HG03575 (cell line): ENCODE results near the gene FUZ.

Experiments
- ATAC-seq: cut with Tn5 transposase; IDR thresholded peaks from one replicate; pipeline ENCODE4 v1.9.1; 2021; ENCODE audit not compliant: unreplicated experiment, insufficient number of reproducible peaks, low FRiP score; ENCODE audit errors: extremely low read depth

FUZ gene

GRCh38 chr19:49809941-49810389 lies 3.1 kb downstream of the FUZ start:
- no peak for ATAC-seq

DNA sequence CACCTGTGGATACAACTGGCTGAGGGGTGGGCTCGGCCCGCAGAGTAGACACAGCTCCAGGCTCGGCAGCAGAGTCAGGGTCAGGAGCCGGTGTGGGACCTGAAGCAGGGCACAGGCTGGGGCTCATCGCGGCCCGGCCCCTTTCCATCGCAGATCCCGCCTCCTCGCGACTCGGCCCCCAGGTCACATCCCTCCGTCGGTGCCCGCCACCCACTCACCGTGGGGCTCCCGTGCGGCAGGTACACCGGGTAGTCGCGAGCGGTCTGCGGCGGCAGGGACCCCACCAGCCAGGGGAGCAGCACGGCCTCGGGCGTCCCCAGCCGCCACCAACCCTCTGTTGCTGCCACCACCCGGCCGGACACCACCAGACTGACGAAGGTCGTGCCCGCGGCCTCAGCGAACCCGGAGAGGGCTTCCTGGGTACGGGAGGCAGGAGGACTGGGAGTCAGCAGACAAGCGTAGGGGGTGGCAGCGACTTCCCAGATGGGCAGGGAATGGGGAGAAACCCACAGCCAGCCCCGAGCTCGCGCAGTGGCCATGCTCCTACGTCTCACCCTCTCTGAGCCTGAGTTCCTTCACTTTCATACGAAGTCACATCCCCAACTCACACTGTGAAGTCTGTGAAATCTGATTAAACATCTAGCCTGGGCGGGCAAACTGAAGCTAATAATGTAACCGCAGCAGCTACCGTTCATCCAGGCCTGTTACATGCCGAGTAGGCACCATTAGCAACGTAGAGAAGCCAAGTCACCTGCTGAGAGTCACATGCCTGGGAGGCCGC lies 3.7 kb downstream of the FUZ start:
- no peak for ATAC-seq

DNA sequence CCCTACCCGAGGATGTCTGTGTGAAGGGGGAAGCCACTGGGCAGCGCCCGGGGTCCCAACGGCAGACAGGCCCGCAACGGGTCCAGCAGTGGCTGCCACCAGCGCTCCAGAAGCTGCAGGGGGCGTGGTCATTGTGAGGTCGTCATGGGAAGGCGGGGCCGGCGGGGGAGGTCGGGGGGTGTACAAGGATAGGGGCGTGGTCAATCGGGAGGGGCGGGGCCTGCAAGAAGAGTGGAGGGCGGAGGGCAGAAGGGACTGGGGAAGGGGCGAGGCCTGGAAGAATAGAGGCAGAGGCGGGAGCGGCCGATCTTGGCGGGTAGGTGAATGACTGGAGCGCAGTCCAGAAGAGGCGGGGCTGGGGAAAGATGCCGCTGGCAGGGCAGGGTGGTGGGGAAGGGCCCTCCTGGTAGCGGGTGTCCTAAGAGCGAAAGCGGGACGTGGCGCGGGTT lies 4.4 kb downstream of the FUZ start:
- no peak for ATAC-seq

DNA sequence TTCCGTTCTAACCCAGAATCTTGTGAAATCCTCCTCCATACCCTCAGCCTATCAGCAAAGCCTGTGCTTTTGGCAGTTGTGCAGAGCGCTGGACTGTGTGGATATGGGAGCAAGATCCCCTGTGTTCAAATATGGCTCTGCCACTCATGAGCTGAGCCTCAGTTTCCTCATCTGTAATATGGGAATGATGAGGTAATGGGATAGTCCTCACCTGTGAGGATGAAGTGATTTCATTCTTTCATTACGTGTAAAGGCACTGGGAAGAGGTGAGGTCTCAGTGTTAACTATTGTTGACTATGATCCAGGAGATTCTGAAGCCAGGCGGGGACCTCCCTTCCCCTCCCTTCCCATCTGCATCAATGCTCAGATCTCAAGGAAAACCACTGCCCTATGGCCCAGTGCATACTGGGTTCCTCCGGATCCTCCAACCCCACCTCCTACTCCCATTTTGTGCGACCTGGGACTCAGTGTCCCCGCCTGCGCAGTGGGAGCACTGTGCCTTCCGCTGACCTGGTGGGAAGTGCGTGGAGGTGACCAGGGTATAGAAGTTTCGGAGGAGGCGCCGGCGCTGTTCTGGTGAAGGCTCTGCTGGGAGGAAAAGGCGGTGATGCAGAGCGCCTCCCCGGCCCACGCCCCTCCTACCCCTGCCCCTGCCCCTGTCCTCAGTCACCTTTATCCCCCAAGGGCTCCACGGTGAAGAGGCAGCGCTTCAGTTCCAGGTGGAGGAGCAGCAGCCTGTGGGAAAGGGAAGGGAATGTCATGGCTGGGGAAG lies 5.0 kb downstream of the FUZ start:
- no peak for ATAC-seq

GRCh38 chr19:49807058-49807903 lies 5.8 kb downstream of the FUZ start:
- ATAC-seq: no peak

DNA sequence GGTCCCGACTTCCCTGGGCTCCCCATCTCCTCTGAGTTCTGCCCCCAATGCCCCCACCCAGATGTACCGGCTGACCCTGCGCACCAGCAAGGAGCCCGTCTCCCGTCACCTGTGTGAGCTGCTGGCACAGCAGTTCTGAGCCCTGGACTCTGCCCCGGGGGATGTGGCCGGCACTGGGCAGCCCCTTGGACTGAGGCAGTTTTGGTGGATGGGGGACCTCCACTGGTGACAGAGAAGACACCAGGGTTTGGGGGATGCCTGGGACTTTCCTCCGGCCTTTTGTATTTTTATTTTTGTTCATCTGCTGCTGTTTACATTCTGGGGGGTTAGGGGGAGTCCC lies 6.5 kb downstream of the FUZ start:
- ATAC-seq: no peak

- ATAC-seq: no peak
These were observed 7.1 kb downstream of the FUZ start for GRCh38 chr19:49805822-49806619.

DNA sequence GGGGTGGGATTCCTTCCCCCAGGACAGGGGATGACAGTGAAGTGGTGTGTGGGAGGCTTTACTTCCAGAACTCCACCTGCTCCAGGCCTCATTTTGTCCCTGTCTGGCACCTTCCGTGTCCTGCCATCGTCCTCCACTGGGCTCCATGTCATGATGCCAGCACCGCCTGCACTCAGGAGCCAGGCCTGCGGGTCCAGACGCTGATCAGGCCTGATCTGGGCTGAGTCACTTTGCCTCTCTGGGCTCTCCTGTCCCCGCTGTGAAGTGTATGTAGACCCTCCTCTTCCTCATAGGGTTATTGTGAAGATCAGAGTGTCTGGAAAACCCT lies 9.6 kb downstream of the FUZ start:
- no peak for ATAC-seq

GRCh38 chr19:49802836-49803528 lies 10.1 kb downstream of the FUZ start:
- ATAC-seq: no peak

DNA sequence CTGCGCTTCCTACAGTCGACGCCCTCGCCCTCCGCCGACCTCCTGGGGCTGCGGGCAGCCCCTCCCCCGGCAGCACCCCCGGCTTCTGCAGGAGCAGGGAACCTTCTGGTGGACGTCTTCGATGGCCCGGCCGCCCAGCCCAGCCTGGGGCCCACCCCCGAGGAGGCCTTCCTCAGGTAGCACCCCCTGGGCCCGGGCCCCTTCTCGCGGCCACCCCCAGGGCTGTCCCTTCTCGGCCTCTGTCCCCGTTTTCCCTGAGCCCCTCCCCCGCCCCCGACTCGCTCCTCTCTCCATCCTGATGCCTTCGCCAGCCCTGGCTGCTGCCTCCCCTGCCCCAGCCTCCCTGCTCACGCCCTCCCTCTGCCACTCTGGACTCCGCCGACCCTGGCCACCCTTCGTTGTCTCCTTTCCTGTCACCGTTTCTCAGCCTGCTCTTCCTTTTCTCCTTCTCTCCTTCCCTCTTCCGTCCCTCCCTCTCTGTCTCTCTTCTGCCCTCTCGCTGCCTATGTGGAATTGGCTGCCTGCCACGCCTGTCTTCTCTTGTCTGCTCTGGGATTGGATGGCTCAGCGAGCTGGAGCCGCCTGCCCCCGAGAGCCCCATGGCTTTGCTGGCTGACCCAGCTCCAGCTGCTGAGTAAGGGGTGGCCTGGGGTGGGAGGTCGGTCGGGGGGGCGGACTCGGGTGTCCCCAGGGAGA lies 11.0 kb downstream of the FUZ start:
- no peak for ATAC-seq

DNA sequence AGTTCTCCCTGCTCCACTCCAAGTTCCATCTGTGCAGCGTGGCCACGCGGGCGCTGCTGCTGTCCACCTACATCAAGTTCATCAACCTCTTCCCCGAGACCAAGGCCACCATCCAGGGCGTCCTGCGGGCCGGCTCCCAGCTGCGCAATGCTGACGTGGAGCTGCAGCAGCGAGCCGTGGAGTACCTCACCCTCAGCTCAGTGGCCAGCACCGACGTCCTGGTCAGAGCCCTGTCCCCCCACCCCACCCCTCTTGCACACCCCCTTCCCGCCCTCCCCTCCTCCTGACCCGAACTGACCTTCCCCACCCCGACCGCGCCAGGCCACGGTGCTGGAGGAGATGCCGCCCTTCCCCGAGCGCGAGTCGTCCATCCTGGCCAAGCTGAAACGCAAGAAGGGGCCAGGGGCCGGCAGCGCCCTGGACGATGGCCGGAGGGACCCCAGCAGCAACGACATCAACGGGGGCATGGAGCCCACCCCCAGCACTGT lies 11.6 kb downstream of the FUZ start:
- ATAC-seq: no peak

DNA sequence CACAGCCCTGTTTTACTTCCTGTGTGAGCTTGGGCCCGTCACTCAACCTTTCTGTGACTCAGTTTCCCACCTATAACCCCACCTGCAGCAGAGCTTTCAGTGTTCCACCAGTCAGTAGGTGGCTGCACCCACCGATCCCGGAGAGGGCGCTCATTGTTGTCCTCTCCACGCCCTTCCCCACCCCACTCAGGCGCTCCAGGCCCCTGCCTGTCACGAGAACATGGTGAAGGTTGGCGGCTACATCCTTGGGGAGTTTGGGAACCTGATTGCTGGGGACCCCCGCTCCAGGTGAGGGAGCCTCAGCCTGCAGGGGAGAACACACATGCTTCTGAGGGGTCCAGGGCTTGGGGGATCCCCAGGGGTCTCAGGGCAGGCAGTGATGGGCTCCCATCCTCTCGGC lies 12.3 kb downstream of the FUZ start:
- ATAC-seq: no peak

GRCh38 chr19:49799798-49800376 lies 13.2 kb downstream of the FUZ start:
- ATAC-seq: no peak

DNA sequence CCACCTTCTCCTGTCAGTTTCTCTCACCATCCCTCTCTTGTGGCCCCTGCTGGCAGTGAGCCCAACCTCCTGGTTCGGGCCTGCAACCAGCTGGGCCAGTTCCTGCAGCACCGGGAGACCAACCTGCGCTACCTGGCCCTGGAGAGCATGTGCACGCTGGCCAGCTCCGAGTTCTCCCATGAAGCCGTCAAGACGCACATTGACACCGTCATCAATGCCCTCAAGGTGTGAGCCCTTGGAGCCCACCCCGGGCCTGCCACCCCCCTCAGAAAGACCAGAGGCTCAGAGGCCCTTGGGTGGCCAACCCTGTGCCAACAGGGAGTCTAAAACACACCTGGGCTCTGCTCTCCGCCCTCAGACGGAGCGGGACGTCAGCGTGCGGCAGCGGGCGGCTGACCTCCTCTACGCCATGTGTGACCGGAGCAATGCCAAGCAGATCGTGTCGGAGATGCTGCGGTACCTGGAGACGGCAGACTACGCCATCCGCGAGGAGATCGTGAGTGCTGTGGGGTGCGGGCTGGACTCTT lies 13.8 kb downstream of the FUZ start:
- no peak for ATAC-seq

GRCh38 chr19:49798574-49798973 lies 14.5 kb downstream of the FUZ start:
- no peak for ATAC-seq

DNA sequence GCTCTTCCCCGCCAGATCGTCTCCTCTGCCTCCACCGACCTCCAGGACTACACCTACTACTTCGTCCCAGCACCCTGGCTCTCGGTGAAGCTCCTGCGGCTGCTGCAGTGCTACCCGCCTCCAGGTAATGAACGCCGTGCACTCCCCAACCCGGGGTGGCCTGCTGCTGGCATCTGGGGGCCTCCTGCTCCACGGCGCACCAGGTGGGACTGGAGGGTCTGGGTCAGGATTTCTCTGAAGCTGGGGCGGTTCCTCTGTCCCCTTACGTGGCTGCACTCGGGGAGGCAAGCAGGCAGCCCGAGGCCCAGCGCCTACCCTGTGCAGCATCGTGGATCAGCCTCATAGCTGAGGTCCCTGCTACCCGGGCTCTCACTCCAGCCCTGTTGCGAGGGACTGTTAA lies 17.5 kb downstream of the FUZ start:
- no peak for ATAC-seq

- ATAC-seq: no peak
These were observed 19.6 kb downstream of the FUZ start for GRCh38 chr19:49793561-49793840.
